ENCODE results near the gene DEPDC7. TPM values are rescaled to one million over a fixed set of nuclear protein-coding genes. Genes with fewer than 3 reads are reported as not detected.

The DEPDC7 gene
- total and polyA plus RNA-seq, 2 of the 13 experiments (the other 11 are each of a cell fraction or from before 2014, with no cell fraction given) = 17.3 to 33.3 TPM

DNA sequence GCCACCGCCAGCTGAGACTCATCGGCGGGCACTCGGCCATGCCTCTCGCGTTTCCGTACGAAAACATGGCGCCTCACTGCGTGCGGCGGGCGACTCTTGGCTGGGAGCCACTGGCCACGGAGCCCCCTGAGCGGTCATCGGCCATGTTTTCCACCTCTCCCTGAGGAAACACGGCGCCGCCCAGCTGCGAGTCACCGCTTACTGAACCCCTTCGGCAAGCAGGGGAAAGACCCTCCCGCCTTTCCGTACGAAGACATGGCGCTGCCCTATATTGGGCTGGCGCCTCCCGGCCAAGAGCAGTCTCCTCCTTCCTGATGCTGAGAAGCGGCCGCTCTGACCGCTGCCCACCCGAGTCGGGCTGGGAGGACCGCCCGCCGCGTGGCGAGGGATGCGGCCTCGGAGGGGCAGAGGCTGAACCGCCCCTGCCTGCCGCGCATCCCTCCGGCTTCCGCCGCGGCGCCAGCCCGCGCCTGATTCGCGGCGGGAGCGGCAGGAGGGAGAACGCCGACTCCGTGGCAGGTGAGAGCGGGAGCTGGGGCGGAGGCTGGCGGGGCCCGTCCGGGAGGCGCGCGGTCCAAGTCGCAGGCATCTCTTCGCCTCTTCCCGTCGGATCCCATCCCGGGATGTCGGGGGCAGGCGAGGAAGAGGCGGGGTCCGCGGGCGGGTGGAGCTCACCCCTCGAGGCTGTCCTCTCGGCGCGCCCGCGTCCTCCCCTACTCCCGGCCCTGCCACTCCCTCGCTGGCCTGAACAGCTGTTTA lies 23.8 kb downstream of the DEPDC7 start, which contains the start of gene TCP11L1 (continued):
- TF ChIP-seq ZNF75D (CRISPR knock-in tag; IDR thresholded peaks at IDR 0.05; ENCODE audit: borderline replicate concordance) (no peak), STAT5B (CRISPR knock-in tag; IDR thresholded peaks at IDR 0.05) (no peak), MAZ (IDR thresholded peaks at IDR 0.05; ENCODE audit: borderline replicate concordance, low read depth, low read length) (no peak), MAZ (CRISPR knock-in tag; IDR thresholded peaks at IDR 0.05; ENCODE audit: low read depth) (peak; percentile 9; the same call in 1 of the 2 replicates), JUN (CRISPR knock-in tag; IDR thresholded peaks at IDR 0.05) (no peak), ZNF660 (CRISPR knock-in tag; IDR thresholded peaks at IDR 0.05; ENCODE audit: borderline replicate concordance, low read depth) (no peak), ZNF850 (CRISPR knock-in tag; conservative IDR thresholded peaks at IDR 0.05) (0 out of 2 replicates have a peak, but pooled peaks have one; percentile 63), KLF12 (CRISPR knock-in tag; IDR thresholded peaks at IDR 0.05; ENCODE audit: borderline replicate concordance) (peak; percentile 82; the same call in 1 of the 2 replicates), FOXA1 (IDR thresholded peaks at IDR 0.05) (no peak), FOXA1 (CRISPR knock-in tag; IDR thresholded peaks at IDR 0.05) (no peak; the same call in 1 of the 2 replicates), MTF2 (CRISPR knock-in tag; IDR thresholded peaks at IDR 0.05; ENCODE audit: borderline replicate concordance) (peak; percentile 82), YY1 (IDR thresholded peaks at IDR 0.05; ENCODE audit: insufficient read depth, insufficient replicate concordance, low read depth, low read length) (peak; percentile 99), FOXO1 (CRISPR knock-in tag; IDR thresholded peaks at IDR 0.05) (peak; percentile 35), PAX8 (CRISPR knock-in tag; IDR thresholded peaks at IDR 0.05; ENCODE audit: borderline replicate concordance) (no peak), ZNF235 (CRISPR knock-in tag; IDR thresholded peaks at IDR 0.05; ENCODE audit: borderline replicate concordance) (peak; percentile 26; the same call in 1 of the 2 replicates)
- TF ChIP-seq, protein P1, sequence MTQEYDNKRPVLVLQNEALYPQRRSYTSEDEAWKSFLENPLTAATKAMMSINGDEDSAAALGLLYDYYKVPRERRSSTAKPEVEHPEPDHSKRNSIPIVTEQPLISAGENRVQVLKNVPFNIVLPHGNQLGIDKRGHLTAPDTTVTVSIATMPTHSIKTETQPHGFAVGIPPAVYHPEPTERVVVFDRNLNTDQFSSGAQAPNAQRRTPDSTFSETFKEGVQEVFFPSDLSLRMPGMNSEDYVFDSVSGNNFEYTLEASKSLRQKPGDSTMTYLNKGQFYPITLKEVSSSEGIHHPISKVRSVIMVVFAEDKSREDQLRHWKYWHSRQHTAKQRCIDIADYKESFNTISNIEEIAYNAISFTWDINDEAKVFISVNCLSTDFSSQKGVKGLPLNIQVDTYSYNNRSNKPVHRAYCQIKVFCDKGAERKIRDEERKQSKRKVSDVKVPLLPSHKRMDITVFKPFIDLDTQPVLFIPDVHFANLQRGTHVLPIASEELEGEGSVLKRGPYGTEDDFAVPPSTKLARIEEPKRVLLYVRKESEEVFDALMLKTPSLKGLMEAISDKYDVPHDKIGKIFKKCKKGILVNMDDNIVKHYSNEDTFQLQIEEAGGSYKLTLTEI (CRISPR knock-in tag; conservative IDR thresholded peaks at IDR 0.05) = no peak
- TF ChIP-seq, protein P2, sequence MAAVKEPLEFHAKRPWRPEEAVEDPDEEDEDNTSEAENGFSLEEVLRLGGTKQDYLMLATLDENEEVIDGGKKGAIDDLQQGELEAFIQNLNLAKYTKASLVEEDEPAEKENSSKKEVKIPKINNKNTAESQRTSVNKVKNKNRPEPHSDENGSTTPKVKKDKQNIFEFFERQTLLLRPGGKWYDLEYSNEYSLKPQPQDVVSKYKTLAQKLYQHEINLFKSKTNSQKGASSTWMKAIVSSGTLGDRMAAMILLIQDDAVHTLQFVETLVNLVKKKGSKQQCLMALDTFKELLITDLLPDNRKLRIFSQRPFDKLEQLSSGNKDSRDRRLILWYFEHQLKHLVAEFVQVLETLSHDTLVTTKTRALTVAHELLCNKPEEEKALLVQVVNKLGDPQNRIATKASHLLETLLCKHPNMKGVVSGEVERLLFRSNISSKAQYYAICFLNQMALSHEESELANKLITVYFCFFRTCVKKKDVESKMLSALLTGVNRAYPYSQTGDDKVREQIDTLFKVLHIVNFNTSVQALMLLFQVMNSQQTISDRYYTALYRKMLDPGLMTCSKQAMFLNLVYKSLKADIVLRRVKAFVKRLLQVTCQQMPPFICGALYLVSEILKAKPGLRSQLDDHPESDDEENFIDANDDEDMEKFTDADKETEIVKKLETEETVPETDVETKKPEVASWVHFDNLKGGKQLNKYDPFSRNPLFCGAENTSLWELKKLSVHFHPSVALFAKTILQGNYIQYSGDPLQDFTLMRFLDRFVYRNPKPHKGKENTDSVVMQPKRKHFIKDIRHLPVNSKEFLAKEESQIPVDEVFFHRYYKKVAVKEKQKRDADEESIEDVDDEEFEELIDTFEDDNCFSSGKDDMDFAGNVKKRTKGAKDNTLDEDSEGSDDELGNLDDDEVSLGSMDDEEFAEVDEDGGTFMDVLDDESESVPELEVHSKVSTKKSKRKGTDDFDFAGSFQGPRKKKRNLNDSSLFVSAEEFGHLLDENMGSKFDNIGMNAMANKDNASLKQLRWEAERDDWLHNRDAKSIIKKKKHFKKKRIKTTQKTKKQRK (IDR thresholded peaks at IDR 0.05; ENCODE audit: low read length) = no peak
- TF ChIP-seq, protein P3, sequence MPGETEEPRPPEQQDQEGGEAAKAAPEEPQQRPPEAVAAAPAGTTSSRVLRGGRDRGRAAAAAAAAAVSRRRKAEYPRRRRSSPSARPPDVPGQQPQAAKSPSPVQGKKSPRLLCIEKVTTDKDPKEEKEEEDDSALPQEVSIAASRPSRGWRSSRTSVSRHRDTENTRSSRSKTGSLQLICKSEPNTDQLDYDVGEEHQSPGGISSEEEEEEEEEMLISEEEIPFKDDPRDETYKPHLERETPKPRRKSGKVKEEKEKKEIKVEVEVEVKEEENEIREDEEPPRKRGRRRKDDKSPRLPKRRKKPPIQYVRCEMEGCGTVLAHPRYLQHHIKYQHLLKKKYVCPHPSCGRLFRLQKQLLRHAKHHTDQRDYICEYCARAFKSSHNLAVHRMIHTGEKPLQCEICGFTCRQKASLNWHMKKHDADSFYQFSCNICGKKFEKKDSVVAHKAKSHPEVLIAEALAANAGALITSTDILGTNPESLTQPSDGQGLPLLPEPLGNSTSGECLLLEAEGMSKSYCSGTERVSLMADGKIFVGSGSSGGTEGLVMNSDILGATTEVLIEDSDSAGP (CRISPR knock-in tag; IDR thresholded peaks at IDR 0.05; ENCODE audit: borderline replicate concordance) = peak; percentile 94; the same call in 1 of the 2 replicates
- TF ChIP-seq, protein P4, sequence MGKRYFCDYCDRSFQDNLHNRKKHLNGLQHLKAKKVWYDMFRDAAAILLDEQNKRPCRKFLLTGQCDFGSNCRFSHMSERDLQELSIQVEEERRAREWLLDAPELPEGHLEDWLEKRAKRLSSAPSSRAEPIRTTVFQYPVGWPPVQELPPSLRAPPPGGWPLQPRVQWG (CRISPR knock-in tag; IDR thresholded peaks at IDR 0.05; ENCODE audit: borderline replicate concordance, low read depth) = no peak
- TF ChIP-seq, protein P5, sequence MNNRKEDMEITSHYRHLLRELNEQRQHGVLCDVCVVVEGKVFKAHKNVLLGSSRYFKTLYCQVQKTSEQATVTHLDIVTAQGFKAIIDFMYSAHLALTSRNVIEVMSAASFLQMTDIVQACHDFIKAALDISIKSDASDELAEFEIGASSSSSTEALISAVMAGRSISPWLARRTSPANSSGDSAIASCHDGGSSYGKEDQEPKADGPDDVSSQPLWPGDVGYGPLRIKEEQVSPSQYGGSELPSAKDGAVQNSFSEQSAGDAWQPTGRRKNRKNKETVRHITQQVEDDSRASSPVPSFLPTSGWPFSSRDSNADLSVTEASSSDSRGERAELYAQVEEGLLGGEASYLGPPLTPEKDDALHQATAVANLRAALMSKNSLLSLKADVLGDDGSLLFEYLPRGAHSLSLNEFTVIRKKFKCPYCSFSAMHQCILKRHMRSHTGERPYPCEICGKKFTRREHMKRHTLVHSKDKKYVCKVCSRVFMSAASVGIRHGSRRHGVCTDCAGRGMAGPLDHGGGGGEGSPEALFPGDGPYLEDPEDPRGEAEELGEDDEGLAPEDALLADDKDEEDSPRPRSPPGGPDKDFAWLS (CRISPR knock-in tag; IDR thresholded peaks at IDR 0.05; ENCODE audit: borderline replicate concordance) = no peak
